KMS-11 (cell line): ENCODE measurements around the gene PTPRU.

Source experiments
- H2AFZ ChIP-seq: fragments of 200-600 bp; sonication (generic); 2 replicates; pipeline ENCODE4 v1.6.1; 2016; ENCODE audit warnings: antibody characterized with exemption, mixed run types, low read depth
- H3K27ac ChIP-seq: fragments of 200-600 bp; sonication (generic); 2 replicates; pipeline ENCODE4 v1.6.1; 2016; ENCODE audit warnings: mild to moderate bottlenecking, mixed run types
- H3K27me3 ChIP-seq: fragments of 200-600 bp; sonication (generic); 2 replicates; pipeline ENCODE4 v1.6.1; 2017; ENCODE audit warnings: mild to moderate bottlenecking, low read depth, mixed run types, moderate library complexity; ENCODE audit not compliant: insufficient read depth
- H3K36me3 ChIP-seq: fragments of 200-600 bp; sonication (generic); 2 replicates; pipeline ENCODE4 v1.6.1; 2017; ENCODE audit warnings: mild to moderate bottlenecking, mixed run types; ENCODE audit not compliant: insufficient read depth
- H3K4me1 ChIP-seq: fragments of 200-600 bp; sonication (generic); 2 replicates; pipeline ENCODE4 v1.6.1; 2016; ENCODE audit warnings: mild to moderate bottlenecking, low read depth, mixed run types; ENCODE audit not compliant: poor library complexity, severe bottlenecking
- H3K4me2 ChIP-seq: fragments of 200-600 bp; sonication (generic); 2 replicates; pipeline ENCODE4 v1.7.0; 2016; ENCODE audit warnings: mild to moderate bottlenecking, mixed run types
- H3K4me3 ChIP-seq: fragments of 200-600 bp; sonication (generic); IDR thresholded peaks from 2 replicates; pipeline ENCODE4 v1.6.1; 2017; ENCODE audit warnings: low read depth, low read length, mixed read lengths; ENCODE audit not compliant: insufficient read depth
- H3K79me2 ChIP-seq: fragments of 200-600 bp; sonication (generic); 2 replicates; pipeline ENCODE4 v1.6.1; 2016; ENCODE audit warnings: low read depth, mixed run types; ENCODE audit not compliant: insufficient read depth
- H3K9ac ChIP-seq: fragments of 200-600 bp; sonication (generic); 2 replicates; pipeline ENCODE4 v1.6.1; 2016; ENCODE audit warnings: mild to moderate bottlenecking, mixed run types
- H4K20me1 ChIP-seq: fragments of 200-600 bp; sonication (generic); 2 replicates; pipeline ENCODE4 v1.6.1; 2016; ENCODE audit warnings: mild to moderate bottlenecking, mixed run types; ENCODE audit not compliant: insufficient read depth
- TF ChIP-seq, protein P1 (sequence below): fragments of 200-600 bp; sonication (generic); conservative IDR thresholded peaks from 2 replicates; pipeline ENCODE4 v1.6.1; 2017; ENCODE audit warnings: low read depth, mild to moderate bottlenecking, antibody characterized with exemption, low read length, moderate library complexity, mixed read lengths

Gene PTPRU

DNA sequence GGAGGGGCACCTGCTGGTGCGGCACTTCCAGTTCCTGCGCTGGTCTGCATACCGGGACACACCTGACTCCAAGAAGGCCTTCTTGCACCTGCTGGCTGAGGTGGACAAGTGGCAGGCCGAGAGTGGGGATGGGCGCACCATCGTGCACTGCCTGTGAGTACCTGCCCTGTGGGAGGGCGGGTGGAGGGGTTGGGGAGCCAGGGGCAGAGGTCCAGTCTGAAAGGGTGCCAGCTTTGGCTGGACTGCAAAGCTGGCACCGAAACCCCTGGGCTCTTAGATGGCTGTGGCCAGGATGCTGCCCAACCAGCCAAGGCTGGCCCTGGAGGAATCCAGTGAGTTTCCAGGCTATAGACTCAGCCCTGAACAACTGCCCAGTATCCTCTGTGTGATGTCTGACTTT lies 87.3 kb downstream of the PTPRU start:
- Histone ChIP-seq H3K4me2 (no peak overlapping the region), H3K4me3 (no peak overlapping the region), H4K20me1 (no peaks in the 10 kb centered on the region), H3K79me2 (no peaks in the 10 kb centered on the region), H3K27ac (no peak overlapping the region), H3K27me3 (peaks cover 10% of the 10 kb centered on the region; the same call in 1 of the 2 replicates), H2AFZ (no peak overlapping the region), H3K36me3 (no peaks in the 10 kb centered on the region), H3K4me1 (no peaks in the 10 kb centered on the region), H3K9ac (no peak overlapping the region)
- TF ChIP-seq, protein P1, sequence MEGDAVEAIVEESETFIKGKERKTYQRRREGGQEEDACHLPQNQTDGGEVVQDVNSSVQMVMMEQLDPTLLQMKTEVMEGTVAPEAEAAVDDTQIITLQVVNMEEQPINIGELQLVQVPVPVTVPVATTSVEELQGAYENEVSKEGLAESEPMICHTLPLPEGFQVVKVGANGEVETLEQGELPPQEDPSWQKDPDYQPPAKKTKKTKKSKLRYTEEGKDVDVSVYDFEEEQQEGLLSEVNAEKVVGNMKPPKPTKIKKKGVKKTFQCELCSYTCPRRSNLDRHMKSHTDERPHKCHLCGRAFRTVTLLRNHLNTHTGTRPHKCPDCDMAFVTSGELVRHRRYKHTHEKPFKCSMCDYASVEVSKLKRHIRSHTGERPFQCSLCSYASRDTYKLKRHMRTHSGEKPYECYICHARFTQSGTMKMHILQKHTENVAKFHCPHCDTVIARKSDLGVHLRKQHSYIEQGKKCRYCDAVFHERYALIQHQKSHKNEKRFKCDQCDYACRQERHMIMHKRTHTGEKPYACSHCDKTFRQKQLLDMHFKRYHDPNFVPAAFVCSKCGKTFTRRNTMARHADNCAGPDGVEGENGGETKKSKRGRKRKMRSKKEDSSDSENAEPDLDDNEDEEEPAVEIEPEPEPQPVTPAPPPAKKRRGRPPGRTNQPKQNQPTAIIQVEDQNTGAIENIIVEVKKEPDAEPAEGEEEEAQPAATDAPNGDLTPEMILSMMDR, result no peak

DNA sequence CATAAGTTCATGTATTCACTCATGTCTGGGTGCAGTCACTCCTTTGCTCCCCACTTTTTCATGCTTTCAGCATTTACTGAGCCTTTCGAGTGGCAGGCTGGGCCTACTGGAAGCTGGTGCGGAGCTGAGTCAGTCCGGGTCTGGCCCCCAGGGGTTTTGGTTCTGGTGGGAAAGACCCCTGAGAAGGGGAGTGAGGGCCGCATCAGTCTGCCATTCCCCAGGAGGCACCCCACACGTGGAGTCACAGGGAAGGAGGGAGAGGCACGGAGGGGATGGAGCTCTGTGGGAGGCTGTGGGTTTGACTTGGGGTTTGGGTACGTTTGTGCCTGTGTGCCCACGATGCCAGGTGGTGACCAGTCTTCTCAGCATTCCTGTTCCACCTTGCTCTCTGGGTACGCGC lies 87.9 kb downstream of the PTPRU start:
- Histone ChIP-seq H3K4me3 (no peak overlapping the region), H3K4me1 (no peaks in the 10 kb centered on the region), H3K79me2 (no peaks in the 10 kb centered on the region), H3K4me2 (no peak overlapping the region), H3K9ac (no peak overlapping the region), H3K27ac (no peak overlapping the region), H3K27me3 (peaks cover 10% of the 10 kb centered on the region; the same call in 1 of the 2 replicates), H4K20me1 (no peaks in the 10 kb centered on the region), H3K36me3 (no peaks in the 10 kb centered on the region), H2AFZ (no peak overlapping the region)
- TF ChIP-seq, protein P1, result no peak

DNA sequence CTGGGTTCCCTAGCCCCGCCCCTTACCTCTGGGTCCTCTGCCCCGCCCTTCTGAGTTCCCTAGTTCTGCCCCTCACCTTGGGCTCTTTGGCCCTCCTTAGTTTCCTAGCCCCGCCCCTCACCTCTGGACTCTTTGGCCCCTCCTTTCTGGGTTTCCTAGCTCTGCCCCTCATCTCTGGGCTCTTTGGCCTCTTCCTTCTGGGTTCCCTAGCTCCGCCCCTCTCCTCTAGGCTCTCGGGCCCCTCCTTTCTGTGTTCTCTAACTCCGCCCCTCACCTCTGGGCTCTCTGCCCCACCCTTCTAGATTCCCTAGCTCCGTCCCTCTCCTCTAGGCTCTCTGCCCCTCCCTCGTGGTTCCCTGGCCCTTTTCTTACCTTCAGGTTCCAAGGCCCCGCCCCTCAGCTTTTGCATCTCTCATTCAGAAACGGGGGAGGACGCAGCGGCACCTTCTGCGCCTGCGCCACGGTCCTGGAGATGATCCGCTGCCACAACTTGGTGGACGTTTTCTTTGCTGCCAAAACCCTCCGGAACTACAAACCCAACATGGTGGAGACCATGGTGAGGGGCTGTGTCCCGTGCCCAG lies 88.5 kb downstream of the PTPRU start:
- Histone ChIP-seq H2AFZ (no peak overlapping the region), H3K4me2 (no peak overlapping the region), H3K79me2 (no peaks in the 10 kb centered on the region), H3K4me1 (no peaks in the 10 kb centered on the region), H4K20me1 (no peaks in the 10 kb centered on the region), H3K27me3 (peaks cover 7% of the 10 kb centered on the region; the same call in 1 of the 2 replicates), H3K36me3 (no peaks in the 10 kb centered on the region), H3K27ac (no peak overlapping the region), H3K4me3 (no peak overlapping the region), H3K9ac (no peak overlapping the region)
- TF ChIP-seq, protein P1, result no peak

DNA sequence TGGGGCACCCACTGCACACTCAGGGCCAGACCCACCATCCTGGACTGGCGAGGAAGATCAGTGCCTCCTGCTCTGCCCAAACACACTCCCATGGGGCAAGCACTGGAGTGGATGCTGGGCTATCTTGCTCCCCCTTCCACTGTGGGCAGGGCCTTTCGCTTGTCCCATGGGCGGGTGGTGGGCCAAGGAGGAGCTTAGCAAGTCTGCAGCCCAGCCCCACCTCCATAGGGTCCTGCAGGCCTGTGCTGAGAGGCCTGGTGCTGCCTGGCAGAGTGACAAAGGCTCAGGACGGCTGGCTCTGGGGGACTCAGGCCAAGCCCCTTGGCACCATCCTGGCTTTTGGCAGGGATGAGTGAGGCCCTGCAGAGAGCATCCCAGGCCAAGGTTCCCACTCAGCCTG lies 89.4 kb downstream of the PTPRU start:
- Histone ChIP-seq H2AFZ (no peak overlapping the region), H3K4me1 (no peaks in the 10 kb centered on the region), H3K27me3 (peaks cover 7% of the 10 kb centered on the region; the same call in 1 of the 2 replicates), H3K4me3 (no peak overlapping the region), H3K27ac (no peak overlapping the region), H3K4me2 (no peak overlapping the region), H3K36me3 (no peaks in the 10 kb centered on the region), H3K79me2 (no peaks in the 10 kb centered on the region), H4K20me1 (no peaks in the 10 kb centered on the region), H3K9ac (no peak overlapping the region)
- TF ChIP-seq, protein P1, result no peak
